NCI-H526 treated with DMSO at 0.1 percent for 48 hours (cell line): ENCODE results near the gene USPL1.

ENCODE experiments used
- DNase-seq: peaks from one replicate; lab custom pipeline; 2025; lab: John Stamatoyannopoulos, UW

USPL1 gene

DNA sequence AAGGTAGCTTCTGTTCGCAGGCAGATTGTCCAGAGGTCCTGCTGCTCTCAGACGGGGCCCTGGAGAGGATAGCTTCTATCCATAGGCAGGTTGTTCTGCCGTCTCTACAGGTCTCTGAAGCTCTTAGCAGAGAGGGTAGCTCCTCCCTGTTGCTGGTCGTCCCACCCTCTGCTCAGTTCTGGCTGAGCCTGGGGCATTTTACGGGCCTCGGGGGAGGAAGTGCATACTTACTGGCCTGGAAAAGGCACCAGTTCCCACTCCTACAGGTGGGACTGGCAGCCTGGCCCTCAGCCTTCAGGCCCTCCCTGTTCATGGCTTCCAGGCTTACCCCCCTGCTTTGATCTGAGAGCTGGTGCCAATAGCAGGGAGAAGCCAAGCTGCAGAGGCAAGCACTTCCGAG lies 42.3 kb downstream of the USPL1 start:
- no peak for DNase-seq

GRCh38 chr13:30660796-30661195 lies 43.1 kb downstream of the USPL1 start:
- DNase-seq: no peak

DNA sequence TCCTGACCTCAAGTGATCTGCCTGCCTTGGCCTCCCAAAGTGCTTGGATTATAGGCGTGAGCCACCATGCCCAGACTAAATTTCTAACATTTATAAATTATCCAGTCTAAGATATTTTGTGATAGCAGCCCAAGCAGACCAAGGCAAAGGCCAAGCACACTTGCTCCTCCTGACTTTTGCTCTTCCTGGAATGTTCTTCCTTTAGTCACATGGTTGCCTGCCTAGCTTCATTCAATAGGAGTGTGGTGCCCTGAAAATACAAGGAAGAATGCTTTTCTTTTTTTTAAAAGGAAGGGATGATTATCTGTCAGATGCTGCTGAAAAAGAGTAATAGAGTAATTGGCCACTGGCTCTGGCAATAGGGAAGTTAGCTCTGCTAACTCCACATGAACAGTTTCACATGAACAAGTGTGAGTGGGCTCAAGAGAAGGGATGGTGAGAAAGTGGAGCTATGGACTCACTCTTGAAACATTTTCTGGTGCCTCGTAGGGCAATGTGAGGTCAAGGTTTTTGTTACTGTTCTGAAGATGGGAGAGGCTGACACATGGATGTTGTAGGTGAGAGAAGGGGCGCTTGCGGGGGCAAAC lies 47.1 kb downstream of the USPL1 start:
- no peak for DNase-seq

DNA sequence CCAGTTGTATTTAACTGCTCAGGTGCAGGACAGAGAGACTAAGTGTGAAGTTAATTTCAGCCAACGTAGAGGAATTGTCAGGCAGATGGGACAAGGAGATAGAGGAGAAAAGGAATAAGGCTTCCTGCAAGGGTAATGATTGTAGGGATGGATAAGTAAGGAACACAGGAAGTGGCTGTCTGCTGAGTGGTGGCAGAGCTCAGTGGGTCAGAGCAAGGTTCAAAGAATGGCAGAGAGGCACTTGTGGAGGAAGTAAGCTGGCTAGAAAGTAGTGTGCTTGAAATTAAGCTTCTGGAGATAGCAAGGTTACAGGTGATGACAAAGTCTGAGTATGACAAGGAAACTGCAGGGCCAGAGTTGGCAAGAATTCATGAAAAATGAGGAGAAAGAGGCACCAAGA lies 47.9 kb downstream of the USPL1 start:
- no peak for DNase-seq

DNA sequence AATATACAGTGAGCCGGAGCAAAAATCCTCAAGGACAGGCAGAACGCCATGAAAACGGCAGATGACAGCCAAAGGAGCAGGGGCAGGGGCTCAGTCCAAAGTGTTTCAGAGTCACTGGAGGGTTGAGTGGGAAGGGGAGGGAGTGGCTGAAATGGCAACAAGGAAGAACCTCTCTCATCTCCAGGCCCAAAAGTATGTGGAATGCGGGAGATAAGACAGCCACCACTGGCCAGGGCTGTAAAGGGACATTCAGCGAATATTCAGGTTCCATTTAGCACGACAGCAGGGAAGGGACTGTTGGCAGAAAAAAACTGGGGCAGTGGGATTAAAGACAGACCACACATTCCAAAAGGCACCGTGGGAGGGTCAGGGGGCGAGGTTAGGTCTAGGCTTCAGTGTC lies 48.4 kb downstream of the USPL1 start:
- no peak for DNase-seq

DNA sequence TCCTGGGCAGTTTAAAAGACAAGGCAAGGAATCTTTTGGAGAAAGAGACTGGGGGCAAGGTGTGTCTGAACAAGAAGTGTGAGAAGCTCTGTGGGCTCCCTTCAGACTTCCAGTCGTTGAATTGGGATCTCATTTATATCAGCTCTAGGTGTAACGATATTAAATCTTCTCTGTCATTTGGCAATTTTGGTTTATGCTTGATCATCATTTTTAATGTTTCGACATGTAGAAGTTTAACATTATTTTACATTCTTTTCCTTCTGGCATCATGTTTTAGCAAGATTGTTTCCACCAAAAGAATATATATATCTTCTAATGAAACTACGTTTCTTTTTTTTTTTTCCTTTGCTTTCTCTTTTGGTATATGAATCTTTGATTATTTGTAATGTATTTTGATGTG lies 49.3 kb downstream of the USPL1 start:
- no peak for DNase-seq

DNA sequence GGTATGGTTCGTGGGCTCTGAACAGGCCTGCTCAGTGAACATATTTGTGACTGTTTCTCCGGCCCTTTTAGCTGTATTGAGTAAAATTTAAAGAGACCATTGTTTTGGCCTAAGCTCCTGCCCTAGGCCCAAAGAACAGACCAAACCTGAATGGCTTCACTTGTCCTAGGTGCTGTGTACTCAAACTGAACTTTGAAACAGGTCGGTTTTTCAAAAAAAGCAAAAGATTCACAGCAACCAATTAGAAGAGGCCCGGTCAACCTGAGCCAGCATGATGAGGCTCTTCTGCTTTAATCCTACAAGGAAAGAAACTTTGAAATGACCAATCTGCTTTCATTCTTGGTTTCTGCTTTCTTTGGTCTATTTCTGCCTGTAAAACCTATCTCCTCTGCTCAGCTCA lies 50.6 kb downstream of the USPL1 start:
- DNase-seq: no peak

GRCh38 chr13:30671271-30671815 lies 53.6 kb downstream of the USPL1 start:
- no peak for DNase-seq

GRCh38 chr13:30673669-30674521 lies 56.2 kb downstream of the USPL1 start:
- DNase-seq: peak; percentile 94

- DNase-seq: no peak
Observed at GRCh38 chr13:30675717-30676116, 58.0 kb downstream of the USPL1 start.

DNA sequence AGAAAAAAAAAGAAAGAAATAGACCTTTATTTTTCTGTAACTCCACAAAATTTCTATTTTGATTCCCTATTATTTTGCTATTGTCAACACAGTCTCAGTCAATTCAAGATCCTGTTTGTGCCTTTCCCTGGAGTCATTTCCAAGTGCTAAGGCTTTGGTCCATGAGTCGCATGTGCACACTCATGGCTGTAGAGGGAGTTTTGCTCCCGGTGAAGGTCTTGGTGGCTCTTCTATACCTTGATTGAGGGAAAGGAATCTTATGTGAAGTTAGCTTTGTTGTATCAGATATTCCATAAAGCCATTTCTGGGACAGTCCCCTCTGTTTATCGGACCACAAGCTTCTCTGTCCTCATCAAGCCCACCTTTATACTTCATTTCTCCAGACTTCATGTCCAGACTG lies 59.0 kb downstream of the USPL1 start:
- DNase-seq: no peak

GRCh38 chr13:30679483-30680330 lies 62.0 kb downstream of the USPL1 start:
- peak; percentile 48 for DNase-seq

GRCh38 chr13:30681843-30682242 lies 64.1 kb downstream of the USPL1 start:
- no peak for DNase-seq

- no peak for DNase-seq
Observed at GRCh38 chr13:30685320-30685859, 67.7 kb downstream of the USPL1 start.

GRCh38 chr13:30685987-30686386 lies 68.3 kb downstream of the USPL1 start:
- no peak for DNase-seq

DNA sequence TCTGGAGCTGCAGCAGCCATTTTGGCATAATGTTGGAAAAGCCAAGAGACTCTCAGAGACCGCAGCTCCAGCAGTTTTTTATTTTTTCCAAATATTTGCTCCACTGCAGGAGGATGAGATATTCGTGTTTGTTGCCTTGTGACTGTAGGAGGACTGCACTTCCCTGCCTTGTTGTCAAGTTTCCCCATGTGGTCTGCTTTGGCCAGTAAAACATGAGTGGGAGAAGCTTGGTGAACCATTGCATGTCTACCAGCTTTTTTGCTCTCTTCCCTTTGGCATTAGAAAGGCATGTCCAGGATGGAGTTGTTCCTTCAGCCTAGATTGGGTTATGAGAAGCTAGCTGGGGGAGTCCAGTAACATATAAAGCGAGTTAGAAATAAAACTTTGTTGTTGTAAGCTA lies 69.9 kb downstream of the USPL1 start:
- DNase-seq: no peak

- DNase-seq: no peak
Observed at GRCh38 chr13:30689752-30690151, 72.0 kb downstream of the USPL1 start.

DNA sequence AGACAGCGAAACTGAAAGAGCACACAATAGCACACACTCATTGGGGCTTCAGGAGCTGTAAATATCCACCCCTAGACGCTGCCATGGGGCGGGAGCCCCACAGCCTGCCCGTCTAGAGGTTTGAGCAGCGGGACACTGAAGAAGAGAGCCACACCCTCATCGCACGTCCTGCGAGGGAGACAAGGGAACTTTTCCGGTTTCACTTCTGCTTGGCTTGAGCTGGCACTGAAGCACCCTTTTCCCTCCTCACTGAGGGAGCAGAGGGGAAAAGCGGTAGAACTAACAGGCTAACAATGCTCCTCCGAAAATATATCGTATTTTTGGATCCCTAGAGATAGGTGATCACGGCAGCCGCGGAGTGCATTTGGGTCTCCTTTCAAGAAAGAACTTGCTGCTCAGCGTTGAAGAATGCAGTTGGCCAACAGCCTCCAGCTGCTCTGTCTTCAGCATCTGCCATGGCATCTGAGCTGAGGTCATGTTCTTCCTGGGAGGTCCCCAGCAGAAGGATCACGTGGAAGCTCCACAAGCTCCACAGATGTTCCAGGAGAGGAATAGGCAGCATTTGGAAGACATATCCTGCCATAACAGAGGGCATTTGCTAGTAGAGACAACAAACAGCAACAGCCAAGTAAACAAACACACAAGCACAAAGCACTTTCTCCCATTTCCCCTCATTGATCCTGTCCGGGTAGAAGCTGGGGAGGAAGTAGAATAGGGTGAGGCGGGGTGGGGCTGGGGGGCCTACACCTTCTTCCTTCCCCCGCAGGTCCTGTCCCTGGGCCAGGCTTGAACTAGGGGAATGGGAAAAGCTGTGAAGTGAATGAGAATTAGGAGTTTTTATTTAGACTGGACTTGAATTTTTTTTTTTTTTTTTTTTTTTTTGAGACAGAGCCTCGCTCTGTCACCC lies 72.8 kb downstream of the USPL1 start:
- DNase-seq: peak; percentile 36

- no peak for DNase-seq
Observed at GRCh38 chr13:30692113-30692512, 74.4 kb downstream of the USPL1 start.

GRCh38 chr13:30696278-30697176 lies 78.8 kb downstream of the USPL1 start:
- DNase-seq: no peak
